ENCODE data around the gene SLC4A1AP.
"Not testable (repeated sequence)": the region's sequence is repeated elsewhere in the genome, so short reads cannot be mapped to it uniquely, and the experiment has no call there.

The SLC4A1AP gene

DNA sequence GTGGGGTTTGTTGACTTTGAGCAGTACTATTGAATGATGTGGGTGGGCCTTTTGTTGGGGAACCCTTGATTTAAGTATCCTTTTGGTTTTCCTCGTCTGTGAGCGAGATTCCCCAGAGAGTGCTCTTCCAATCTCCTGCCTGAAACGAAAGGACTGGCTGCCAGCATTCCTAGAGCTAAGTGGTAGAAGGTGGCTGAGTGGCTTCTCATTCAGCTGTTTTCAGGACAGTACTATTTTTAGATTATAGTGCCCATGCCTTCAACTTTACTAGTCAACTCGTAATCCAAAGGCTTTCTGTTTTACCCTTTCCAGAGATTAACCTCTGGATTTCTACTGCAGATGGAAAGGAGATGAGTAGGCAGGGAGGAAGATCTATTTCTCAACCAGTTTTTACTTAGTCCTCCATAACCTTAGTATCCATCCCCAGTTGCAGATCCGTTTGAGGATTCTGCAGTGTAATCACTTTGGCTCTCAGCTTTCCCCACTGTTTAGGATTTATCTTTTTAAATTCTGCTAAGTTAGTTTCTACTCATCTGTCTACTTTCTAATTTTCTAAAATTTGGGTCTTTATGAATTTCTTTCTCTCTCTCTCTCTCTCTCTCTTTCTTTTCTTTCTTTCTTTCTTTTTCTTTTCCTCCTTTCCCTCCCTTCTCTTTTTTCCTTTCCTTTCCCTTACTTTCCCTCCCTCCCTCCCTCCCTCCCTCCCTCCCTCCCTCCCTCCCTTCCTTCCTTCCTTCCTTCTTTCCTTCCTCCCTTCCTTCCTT, 9.2 kb downstream of the SLC4A1AP start:
- no peaks in the 10 kb centered on the region for H3K27me3 Mint-ChIP-seq
- H3K27ac Mint-ChIP-seq, result no peak overlapping the region
- H3K4me3 Mint-ChIP-seq, result no peak overlapping the region
- peaks cover 9% of the 10 kb centered on the region for H3K4me1 Mint-ChIP-seq (ENCODE audit: low read depth)
- H3K9me3 Mint-ChIP-seq, result no peaks in the 10 kb centered on the region
- H3K36me3 Mint-ChIP-seq (ENCODE audit: low read depth), result peaks cover 51% of the 10 kb centered on the region

DNA sequence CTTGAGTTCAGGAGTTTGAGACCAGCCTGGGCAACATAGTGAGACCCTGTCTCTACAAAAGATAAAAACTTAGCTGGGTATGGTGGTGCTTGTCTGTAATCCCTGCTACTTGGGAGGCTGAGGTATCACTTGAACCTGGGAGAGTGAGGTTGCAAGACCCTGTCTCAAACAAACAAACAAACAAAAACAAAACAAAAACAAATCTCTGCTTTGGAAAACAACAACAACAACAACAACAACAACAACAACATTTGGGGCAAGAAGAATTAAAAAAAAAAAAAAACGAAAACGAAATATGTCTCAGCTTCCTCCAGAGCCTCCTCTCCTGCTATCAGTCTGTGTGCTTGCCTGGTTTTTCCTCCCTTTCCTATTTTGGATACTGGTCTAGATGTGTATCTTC, 16.9 kb downstream of the SLC4A1AP start:
- Mint-ChIP-seq H3K27ac (no peak overlapping the region), H3K9me3 (no peaks in the 10 kb centered on the region), H3K27me3 (no peaks in the 10 kb centered on the region), H3K4me1 (ENCODE audit: low read depth) (peaks cover 37% of the 10 kb centered on the region), H3K4me3 (no peak overlapping the region), H3K36me3 (ENCODE audit: low read depth) (peaks cover 55% of the 10 kb centered on the region)

DNA sequence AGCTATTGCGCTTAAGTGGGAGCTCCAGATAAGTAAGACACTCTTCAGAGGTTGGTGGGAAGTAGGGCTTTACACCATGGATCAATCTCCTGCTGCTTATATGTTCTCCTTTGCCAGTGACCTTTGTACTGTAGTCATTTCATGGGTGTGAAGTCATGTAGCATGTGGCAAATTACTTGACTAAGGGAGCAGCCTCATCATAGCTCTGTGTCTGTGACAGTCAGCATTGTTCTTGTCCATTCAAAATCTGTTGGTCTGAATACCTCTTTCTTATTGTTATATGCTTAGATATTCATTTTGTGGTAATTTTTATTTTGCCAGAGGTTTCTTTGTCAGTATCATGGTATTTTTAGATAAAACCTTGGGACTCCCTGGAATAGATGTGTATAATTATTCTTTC, 18.2 kb downstream of the SLC4A1AP start:
- no peaks in the 10 kb centered on the region for H3K27me3 Mint-ChIP-seq
- peaks cover 37% of the 10 kb centered on the region for H3K4me1 Mint-ChIP-seq (ENCODE audit: low read depth)
- H3K4me3 Mint-ChIP-seq, result peak overlapping the region; percentile 44
- peak overlapping the region; percentile 84 for H3K27ac Mint-ChIP-seq
- peaks cover 56% of the 10 kb centered on the region for H3K36me3 Mint-ChIP-seq (ENCODE audit: low read depth)
- H3K9me3 Mint-ChIP-seq, result no peaks in the 10 kb centered on the region

DNA sequence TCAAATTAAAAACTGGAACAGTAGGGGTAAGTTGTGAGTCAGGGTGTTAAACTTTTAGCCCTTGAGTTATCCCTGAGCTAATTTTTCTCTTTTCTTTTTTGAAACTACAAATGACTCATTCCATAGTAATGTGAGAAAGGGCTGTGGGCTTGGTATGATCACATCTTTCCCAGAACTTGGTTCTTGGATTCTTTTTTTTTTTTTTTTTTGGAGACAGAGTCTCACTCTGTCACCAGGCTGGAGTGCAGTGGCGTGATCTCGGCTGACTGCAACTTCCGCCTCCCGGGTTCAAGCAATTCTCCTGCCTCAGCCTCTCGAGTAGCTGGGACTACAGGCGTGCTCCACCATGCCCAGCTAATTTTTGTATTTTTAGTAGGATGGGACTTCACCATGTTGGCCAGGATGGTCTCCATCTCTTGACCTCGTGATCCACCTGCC, 18.7 kb downstream of the SLC4A1AP start:
- Mint-ChIP-seq H3K4me1 (ENCODE audit: low read depth) (peaks cover 37% of the 10 kb centered on the region), H3K27ac (peak overlapping the region; percentile 84), H3K4me3 (peak overlapping the region; percentile 44), H3K36me3 (ENCODE audit: low read depth) (peaks cover 55% of the 10 kb centered on the region)
- not testable (repeated sequence) for H3K27me3 Mint-ChIP-seq, H3K9me3 Mint-ChIP-seq

DNA sequence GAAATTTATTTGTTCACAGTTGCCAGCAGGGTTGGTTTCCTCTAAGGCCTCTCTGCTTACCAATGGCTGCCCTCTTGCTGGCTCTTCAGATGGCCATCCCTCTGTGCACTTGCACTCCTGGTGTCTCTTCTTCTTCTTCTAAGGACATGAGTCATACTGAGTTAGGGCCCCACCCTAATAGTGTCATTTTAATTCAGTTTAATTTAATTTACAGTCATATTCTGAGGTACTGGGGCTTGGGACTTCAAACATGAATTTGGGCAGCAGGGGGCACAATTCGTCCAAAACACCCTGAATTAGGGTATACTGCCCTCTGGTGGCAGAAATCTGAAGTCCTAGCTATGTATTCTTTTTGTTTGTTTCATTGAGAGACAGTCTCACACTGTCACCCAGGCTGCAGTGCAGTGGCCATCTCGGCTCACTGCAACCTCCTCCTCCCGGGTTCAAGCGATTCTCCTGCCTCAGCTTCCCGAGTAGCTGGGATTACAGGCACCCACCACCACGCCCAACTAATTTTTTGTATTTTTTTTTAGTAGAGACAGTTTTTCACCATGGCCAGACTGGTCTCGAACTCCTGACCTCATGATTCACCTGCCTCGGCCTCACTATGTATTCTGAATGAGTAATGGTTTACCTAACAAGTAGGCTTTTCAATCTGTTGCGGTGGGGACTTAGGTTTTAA, 19.8 kb downstream of the SLC4A1AP start:
- Mint-ChIP-seq H3K27me3 (no peaks in the 10 kb centered on the region), H3K36me3 (ENCODE audit: low read depth) (peaks cover 50% of the 10 kb centered on the region), H3K4me1 (ENCODE audit: low read depth) (peaks cover 37% of the 10 kb centered on the region), H3K9me3 (no peaks in the 10 kb centered on the region), H3K27ac (peak overlapping the region; percentile 71), H3K4me3 (peak overlapping the region; percentile 28)

DNA sequence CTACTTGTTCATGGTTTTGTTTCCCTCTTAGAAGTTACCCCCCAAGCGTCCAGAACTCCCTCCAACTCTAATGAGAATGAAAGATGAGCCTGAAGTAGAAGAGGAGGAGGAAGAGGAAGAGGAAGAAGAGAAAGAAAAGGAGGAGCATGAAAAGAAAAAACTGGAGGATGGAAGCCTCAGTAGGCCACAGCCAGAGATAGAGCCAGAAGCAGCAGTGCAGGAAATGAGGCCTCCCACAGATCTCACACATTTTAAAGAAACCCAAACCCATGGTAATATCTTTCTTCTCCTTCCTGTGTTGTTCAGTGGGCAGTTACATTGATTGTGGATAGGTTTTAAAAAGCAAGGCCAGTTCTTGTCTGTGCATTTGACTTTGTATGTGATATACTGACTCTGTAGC, 21.3 kb downstream of the SLC4A1AP start:
- not testable (repeated sequence) for H3K9me3 Mint-ChIP-seq, H3K4me3 Mint-ChIP-seq, H3K27me3 Mint-ChIP-seq
- Mint-ChIP-seq H3K36me3 (ENCODE audit: low read depth) (peaks cover 43% of the 10 kb centered on the region), H3K27ac (peak overlapping the region; percentile 68), H3K4me1 (ENCODE audit: low read depth) (peaks cover 37% of the 10 kb centered on the region)

DNA sequence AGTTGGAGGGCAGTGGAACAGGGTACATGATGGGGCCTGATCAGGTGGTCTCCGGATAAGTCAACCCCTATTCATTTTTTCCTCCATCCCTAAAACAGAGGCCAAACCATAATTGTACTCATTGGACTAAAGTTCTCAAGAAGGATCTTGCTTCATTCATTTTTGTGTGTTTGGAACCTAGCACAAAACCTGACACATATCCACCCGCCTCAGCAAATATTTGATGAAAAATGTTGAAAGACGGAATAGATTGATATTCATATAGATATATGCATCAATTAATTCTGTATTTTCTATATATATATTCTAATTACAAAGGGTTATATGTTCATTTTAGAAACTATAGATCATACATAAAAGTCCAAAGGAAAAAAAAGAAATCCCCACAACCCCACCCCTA, 21.9 kb downstream of the SLC4A1AP start:
- Mint-ChIP-seq H3K27me3 (no peaks in the 10 kb centered on the region), H3K4me1 (ENCODE audit: low read depth) (peaks cover 37% of the 10 kb centered on the region), H3K9me3 (no peaks in the 10 kb centered on the region), H3K36me3 (ENCODE audit: low read depth) (peaks cover 41% of the 10 kb centered on the region), H3K4me3 (no peak overlapping the region), H3K27ac (no peak overlapping the region)

DNA sequence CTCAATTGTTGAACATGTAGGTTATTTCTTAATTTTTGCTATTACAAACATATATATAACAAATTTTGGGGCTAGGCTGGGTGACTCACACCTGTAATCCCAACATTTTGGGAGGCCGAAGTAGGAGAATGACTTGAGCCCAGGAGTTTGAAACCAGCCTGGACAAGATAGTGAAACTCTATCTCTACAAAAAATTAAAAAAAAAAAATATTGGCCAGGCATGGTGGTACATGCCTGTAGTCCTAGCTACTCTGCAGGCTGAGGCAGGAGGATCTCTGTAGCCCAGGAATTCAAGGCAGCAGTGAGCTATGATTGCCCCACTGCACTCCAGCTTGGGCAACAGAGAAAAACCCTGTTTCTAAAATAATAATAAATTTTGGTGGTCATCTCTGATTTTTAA, 23.5 kb downstream of the SLC4A1AP start:
- no peak overlapping the region for H3K27ac Mint-ChIP-seq
- H3K9me3 Mint-ChIP-seq, result no peaks in the 10 kb centered on the region
- peaks cover 51% of the 10 kb centered on the region for H3K36me3 Mint-ChIP-seq (ENCODE audit: low read depth)
- H3K4me3 Mint-ChIP-seq, result no peak overlapping the region
- no peaks in the 10 kb centered on the region for H3K27me3 Mint-ChIP-seq
- peaks cover 27% of the 10 kb centered on the region for H3K4me1 Mint-ChIP-seq (ENCODE audit: low read depth)

DNA sequence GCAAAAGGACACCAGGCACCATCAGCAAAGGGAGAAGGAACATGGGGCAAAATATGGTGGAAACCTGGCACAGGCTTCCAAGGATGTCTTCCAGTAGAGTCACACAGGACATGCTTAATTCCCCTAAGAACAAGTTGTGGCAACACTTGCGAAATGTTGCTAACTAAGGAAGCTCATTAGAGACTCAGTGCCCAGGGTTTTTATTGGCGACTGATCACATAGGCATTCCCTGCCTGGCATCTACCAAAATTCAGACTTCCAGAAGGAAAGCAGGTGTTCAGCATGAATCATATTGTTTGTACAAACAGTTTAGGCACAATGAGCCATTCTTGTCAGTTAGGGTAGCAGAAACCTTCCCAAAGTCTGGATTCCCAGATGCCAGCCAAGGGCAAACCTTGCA, 25.7 kb downstream of the SLC4A1AP start:
- no peaks in the 10 kb centered on the region for H3K9me3 Mint-ChIP-seq
- no peaks in the 10 kb centered on the region for H3K27me3 Mint-ChIP-seq
- no peak overlapping the region for H3K27ac Mint-ChIP-seq
- peaks cover 55% of the 10 kb centered on the region for H3K36me3 Mint-ChIP-seq (ENCODE audit: low read depth)
- peaks cover 11% of the 10 kb centered on the region for H3K4me1 Mint-ChIP-seq (ENCODE audit: low read depth)
- H3K4me3 Mint-ChIP-seq, result no peak overlapping the region

DNA sequence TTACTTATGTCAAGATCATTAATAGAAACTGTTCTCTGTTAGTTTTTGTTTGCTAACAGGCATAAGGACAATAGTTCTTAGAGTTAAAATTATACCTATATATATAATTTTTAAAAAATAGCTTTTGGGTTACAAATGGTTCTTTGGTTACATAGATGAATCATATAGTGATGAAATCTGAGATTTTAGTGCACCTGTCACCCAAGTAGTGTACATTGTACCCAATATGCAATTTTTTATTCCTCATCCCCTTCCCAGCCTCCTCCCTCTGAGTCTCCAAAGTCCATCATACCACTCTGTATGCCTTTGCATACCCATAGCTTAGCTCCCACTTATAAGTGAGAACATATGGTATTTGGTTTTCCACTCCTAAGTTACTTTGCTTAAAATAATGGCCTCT, 26.4 kb downstream of the SLC4A1AP start:
- Mint-ChIP-seq H3K36me3 (ENCODE audit: low read depth) (peaks cover 51% of the 10 kb centered on the region), H3K27ac (no peak overlapping the region), H3K9me3 (no peaks in the 10 kb centered on the region), H3K27me3 (no peaks in the 10 kb centered on the region), H3K4me3 (no peak overlapping the region), H3K4me1 (ENCODE audit: low read depth) (peaks cover 4% of the 10 kb centered on the region)

DNA sequence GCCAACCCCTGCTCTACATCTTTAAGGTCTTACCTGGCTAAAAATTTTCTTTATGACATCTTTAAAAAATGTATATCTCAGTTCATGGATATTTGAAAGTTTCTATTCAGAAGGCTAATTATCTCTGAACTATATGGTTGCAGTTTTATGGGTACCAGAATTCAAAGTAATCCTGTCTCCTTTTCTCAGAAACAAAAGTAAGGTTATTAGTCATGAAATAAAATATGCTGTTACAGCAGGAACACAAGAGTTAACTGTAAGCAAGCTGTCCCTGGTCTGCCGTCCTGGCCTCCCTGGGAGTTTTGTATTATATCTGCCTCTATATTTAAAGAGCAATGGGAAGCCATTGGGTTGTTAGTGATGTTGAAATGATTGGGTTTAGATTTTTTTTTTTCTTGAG, 34.0 kb downstream of the SLC4A1AP start:
- Mint-ChIP-seq H3K36me3 (ENCODE audit: low read depth) (peaks cover 35% of the 10 kb centered on the region), H3K27ac (no peak overlapping the region)

DNA sequence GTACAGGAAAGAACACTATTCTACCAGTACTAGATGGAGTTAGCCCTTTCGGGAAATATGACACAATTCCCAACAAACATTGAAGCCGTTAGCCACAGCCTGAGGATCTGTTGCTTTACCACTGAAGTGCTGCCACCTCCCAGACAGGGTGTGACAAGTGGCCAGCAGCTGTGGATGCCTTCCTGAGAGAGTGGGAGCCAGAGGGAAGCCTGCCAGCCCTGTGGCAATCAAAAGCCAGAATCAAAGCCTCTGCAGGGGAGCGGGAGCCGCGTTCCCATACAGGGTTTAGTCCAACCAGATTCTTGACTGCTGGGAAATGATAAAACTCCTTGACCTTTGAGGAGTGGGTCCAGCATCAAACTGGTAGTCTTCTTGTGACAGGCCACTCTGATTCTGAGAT, 38.0 kb downstream of the SLC4A1AP start:
- peaks cover 26% of the 10 kb centered on the region for H3K4me1 Mint-ChIP-seq (ENCODE audit: low read depth)
- no peak overlapping the region for H3K4me3 Mint-ChIP-seq
- peaks cover 12% of the 10 kb centered on the region for H3K36me3 Mint-ChIP-seq (ENCODE audit: low read depth)
- no peaks in the 10 kb centered on the region for H3K9me3 Mint-ChIP-seq
- no peak overlapping the region for H3K27ac Mint-ChIP-seq
- no peaks in the 10 kb centered on the region for H3K27me3 Mint-ChIP-seq

More for the DNA sequence above, 34.0 kb downstream of the SLC4A1AP start:
- Mint-ChIP-seq H3K9me3 (no peaks in the 10 kb centered on the region), H3K4me3 (no peak overlapping the region), H3K4me1 (ENCODE audit: low read depth) (no peaks in the 10 kb centered on the region), H3K27me3 (no peaks in the 10 kb centered on the region)

DNA sequence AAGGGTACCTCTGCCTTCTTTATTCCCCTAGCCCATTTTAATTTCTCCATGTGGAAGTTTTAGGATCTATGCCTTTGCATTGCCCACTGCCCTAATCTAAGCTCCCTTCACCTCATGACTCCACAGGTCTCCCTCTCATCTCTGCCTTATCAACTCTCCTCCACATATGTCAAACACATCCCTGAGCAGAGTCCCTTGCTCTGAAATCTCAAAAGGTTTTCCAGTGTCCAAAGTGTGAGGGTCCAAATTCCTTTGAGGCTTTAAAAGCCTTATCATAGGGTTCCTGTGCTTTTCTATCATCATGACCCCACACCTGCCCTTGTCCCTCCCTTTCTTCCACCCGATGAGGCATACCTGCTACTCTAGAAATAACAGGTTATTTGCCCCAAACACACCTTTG, 38.6 kb downstream of the SLC4A1AP start:
- no peaks in the 10 kb centered on the region for H3K9me3 Mint-ChIP-seq
- H3K27me3 Mint-ChIP-seq, result no peaks in the 10 kb centered on the region
- H3K36me3 Mint-ChIP-seq (ENCODE audit: low read depth), result peaks cover 11% of the 10 kb centered on the region
- no peak overlapping the region for H3K4me3 Mint-ChIP-seq
- H3K4me1 Mint-ChIP-seq (ENCODE audit: low read depth), result peaks cover 26% of the 10 kb centered on the region
- H3K27ac Mint-ChIP-seq, result no peak overlapping the region

DNA sequence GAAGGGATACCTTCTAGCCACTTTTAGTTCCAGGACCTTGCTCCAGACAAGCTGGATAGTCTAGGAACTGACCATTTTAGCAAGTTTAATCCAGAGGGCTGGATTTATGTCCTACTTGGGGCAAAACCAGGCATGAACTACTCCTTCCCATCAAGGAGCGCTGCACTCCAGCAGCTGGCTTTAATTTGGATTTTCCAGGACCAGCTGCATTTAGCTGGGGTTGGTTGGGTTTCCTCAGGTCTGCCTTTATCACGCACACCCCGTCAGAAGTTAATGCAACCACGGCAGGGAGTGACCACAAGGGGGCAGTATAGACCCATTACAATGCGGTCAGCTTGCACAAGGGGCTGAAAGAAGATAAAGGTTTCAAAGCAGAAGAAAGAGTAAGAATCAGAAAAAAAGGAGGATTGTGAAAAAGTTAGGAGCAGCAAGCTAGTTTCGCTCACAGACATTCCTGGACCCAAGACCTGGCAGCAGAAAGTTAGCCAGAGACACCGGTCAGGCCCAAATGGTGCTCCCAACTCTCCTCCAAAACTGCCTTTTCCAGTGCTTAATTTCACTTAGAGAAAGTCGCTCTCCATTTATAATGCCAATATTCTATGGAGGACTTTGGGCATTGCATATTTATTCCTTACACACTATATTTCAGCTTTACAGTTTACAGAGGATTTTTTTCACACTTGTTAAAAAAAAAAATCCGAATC, 40.1 kb downstream of the SLC4A1AP start:
- H3K4me1 Mint-ChIP-seq (ENCODE audit: low read depth), result peaks cover 26% of the 10 kb centered on the region
- peaks cover 1% of the 10 kb centered on the region for H3K36me3 Mint-ChIP-seq (ENCODE audit: low read depth)
- H3K4me3 Mint-ChIP-seq, result no peak overlapping the region
- no peak overlapping the region for H3K27ac Mint-ChIP-seq
- no peaks in the 10 kb centered on the region for H3K27me3 Mint-ChIP-seq
- H3K9me3 Mint-ChIP-seq, result no peaks in the 10 kb centered on the region

DNA sequence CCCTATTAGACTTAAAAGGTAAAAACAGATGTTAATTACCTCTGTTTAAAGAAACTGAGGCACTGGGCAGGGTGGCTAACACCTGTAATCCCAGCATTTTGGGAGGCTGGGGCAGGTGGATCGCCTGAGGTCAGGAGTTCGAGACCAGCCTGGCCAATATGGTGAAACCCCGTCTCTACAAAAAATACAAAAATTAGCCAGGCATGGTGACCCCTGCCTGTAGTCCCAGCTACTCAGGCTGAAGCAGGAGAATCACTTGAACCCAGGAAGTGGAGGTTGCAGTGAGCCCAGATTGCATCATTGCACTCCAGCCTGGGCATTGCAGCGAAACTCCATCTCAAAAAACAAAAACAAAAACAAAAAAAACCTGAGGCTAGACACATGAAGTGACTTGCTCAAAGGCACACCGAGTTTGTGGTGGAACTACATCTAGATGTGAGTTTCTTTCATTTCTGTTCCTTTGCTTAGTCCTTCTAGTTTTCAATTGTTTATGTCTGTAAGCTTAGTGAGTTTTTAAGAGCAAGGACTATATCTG, 40.7 kb downstream of the SLC4A1AP start:
- no peaks in the 10 kb centered on the region for H3K27me3 Mint-ChIP-seq
- no peaks in the 10 kb centered on the region for H3K9me3 Mint-ChIP-seq
- H3K36me3 Mint-ChIP-seq (ENCODE audit: low read depth), result no peaks in the 10 kb centered on the region
- no peak overlapping the region for H3K4me3 Mint-ChIP-seq
- no peak overlapping the region for H3K27ac Mint-ChIP-seq
- peaks cover 26% of the 10 kb centered on the region for H3K4me1 Mint-ChIP-seq (ENCODE audit: low read depth)

All from stimulated activated naive CD8-positive, alpha-beta T cell treated with anti-CD3 and anti-CD28 coated beads, Interleukin-15, Interleukin-2, amounts not matched to agents 100 ng/mL and 50 ng/mL, for 24 hours (primary cell).